Measurements from ENCODE around the gene EPS15. TPM values are rescaled to one million over a fixed set of nuclear protein-coding genes. Genes with fewer than 3 reads are reported as not detected.

The EPS15 gene
- total and polyA plus RNA-seq, 8 donors = 9.9 to 42.0 (median 25.3) TPM

- H3K9me3 ChIP-seq = no peaks in the 10 kb centered on the region
- H3K4me1 ChIP-seq = peaks cover 6 to 32% (median 21%) of the 10 kb centered on the region in 3 donors
- intact Hi-C loops (cut with DNase I) = no loop called here
- no peak for FAIRE-seq
- H3K27me3 ChIP-seq = no peaks in the 10 kb centered on the region
- 95 to 97% methylated on average over 5 of the region's 5 CpGs for WGBS, 2 donors
- DNase-seq = no peak
- no peak for TF ChIP-seq CTCF (IDR thresholded peaks at IDR 0.05)
- H3K27ac ChIP-seq = no peak overlapping the region
- ATAC-seq = no peak
- peaks cover 0 to 11% (median 0%) of the 10 kb centered on the region in 3 donors for H3K36me3 ChIP-seq
- H3K4me3 ChIP-seq = no peak overlapping the region
Observed at GRCh38 chr1:51311826-51312225, 207.2 kb downstream of the EPS15 start.

- peaks cover 0 to 27% (median 13%) of the 10 kb centered on the region in 3 donors for H3K4me1 ChIP-seq
- no peaks in the 10 kb centered on the region for H3K27me3 ChIP-seq
- H3K36me3 ChIP-seq = peaks cover 0 to 11% (median 0%) of the 10 kb centered on the region in 3 donors
- H3K4me3 ChIP-seq = no peak overlapping the region
- intact Hi-C loops (cut with DNase I) = no loop called here
- no peak overlapping the region for H3K27ac ChIP-seq
- TF ChIP-seq CTCF (IDR thresholded peaks at IDR 0.05) = no peak
- no peak for DNase-seq
- FAIRE-seq = no peak
- no peak for ATAC-seq
- H3K9me3 ChIP-seq = no peaks in the 10 kb centered on the region
- WGBS, 2 donors = 83 to 86% methylated on average over 15 of the region's 15 CpGs
Observed at GRCh38 chr1:51310871-51311613, 208.0 kb downstream of the EPS15 start.

GRCh38 chr1:51309291-51309690 is 209.8 kb downstream of the EPS15 start:
- no peak overlapping the region for H3K27ac ChIP-seq
- no peak for TF ChIP-seq CTCF (IDR thresholded peaks at IDR 0.05)
- 89 to 93% methylated on average over 8 of the region's 8 CpGs for WGBS, 2 donors
- ATAC-seq (no peak), FAIRE-seq (no peak), DNase-seq (no peak)
- H3K4me3 ChIP-seq = no peak overlapping the region
- H3K36me3 ChIP-seq = peaks cover 0 to 11% (median 0%) of the 10 kb centered on the region in 3 donors
- intact Hi-C loops (cut with DNase I) = no loop called here
- no peaks in the 10 kb centered on the region for H3K27me3 ChIP-seq
- H3K9me3 ChIP-seq = no peaks in the 10 kb centered on the region
- H3K4me1 ChIP-seq = peaks cover 11 to 27% (median 12%) of the 10 kb centered on the region in 3 donors

- no peak for FAIRE-seq
- no peaks in the 10 kb centered on the region for H3K27me3 ChIP-seq
- no peak for ATAC-seq
- intact Hi-C loops (cut with DNase I) = no loop called here
- TF ChIP-seq CTCF (IDR thresholded peaks at IDR 0.05) = no peak
- DNase-seq = no peak
- H3K36me3 ChIP-seq = peaks cover 0 to 11% (median 0%) of the 10 kb centered on the region in 3 donors
- 93% methylated on average over 6 of the region's 6 CpGs for WGBS, 2 donors
- H3K9me3 ChIP-seq = no peaks in the 10 kb centered on the region
- no peak overlapping the region for H3K27ac ChIP-seq
- H3K4me1 ChIP-seq = peaks cover 8 to 24% (median 11%) of the 10 kb centered on the region in 3 donors
- H3K4me3 ChIP-seq = no peak overlapping the region
Observed at GRCh38 chr1:51308636-51309035, 210.4 kb downstream of the EPS15 start.

- WGBS, 2 donors = 85 to 91% methylated on average over 5 of the region's 5 CpGs
- FAIRE-seq (no peak), ATAC-seq (no peak), DNase-seq (no peak)
- H3K4me3 ChIP-seq = no peak overlapping the region
- TF ChIP-seq CTCF (IDR thresholded peaks at IDR 0.05) = no peak
- intact Hi-C loops (cut with DNase I) = no loop called here
- no peaks in the 10 kb centered on the region for H3K27me3 ChIP-seq
- H3K36me3 ChIP-seq = peaks cover 0 to 9% (median 0%) of the 10 kb centered on the region in 3 donors
- H3K9me3 ChIP-seq = no peaks in the 10 kb centered on the region
- no peak overlapping the region for H3K27ac ChIP-seq
- peaks cover 6 to 22% (median 11%) of the 10 kb centered on the region in 3 donors for H3K4me1 ChIP-seq
Observed at GRCh38 chr1:51306950-51307349, 212.1 kb downstream of the EPS15 start.

Measured in pancreas (tissue), 10 donors.